GM04503 (cell line): ENCODE data around the gene SLC12A7.
"Not testable (repeated sequence)": the region's sequence is repeated elsewhere in the genome, so short reads cannot be mapped to it uniquely, and the experiment has no call there.

Source experiments
- DNase-seq: peaks from one replicate; pipeline ENCODE4 v3.0.0-alpha.2; 2012; ENCODE audit warnings: low read depth

The SLC12A7 gene

GRCh38 chr5:1140818-1141189 is 28.9 kb upstream of the SLC12A7 start:
- DNase-seq: no peak

GRCh38 chr5:1140171-1140817 is 28.4 kb upstream of the SLC12A7 start:
- DNase-seq: no peak

- DNase-seq: no peak
Measured at GRCh38 chr5:1139331-1140170, 27.7 kb upstream of the SLC12A7 start.

DNA sequence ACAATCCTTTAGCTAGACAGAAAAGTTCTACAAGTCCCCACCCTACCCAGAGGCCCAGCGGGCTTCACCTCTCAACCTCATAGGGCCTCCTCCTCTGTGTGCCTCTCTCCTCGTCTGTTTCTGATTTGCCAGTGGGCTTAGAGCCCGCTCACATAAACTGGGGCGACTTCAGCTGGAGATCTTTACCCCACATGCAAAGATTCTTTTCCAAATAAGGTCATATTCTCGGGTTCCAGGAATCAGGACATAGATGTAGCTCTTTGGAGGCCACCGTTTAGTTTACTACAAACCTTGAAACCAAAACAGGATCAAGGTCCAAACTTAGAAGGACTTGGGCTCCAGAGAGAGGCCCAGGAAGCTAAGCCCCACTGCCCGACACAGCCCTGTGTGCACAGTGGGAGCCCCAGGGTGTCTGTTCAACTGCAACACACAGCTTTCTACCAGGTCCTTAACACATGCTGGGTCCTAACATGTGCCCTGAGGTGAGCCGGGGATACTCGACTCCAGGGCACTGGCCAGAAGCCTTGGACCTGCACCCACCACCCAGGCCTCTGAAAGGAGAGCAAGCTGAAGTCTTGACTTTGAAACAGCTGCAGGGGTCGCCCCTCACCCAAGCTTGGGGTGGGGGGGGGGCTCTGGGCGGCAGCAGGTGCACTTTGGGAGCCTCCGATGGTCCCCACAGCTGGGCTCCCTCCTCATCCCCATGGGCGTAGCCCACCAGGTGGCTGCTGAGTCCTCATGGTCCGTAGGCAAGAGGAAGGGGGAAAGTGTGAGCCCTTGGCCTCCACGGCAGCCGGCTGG is 26.8 kb upstream of the SLC12A7 start:
- DNase-seq: no peak

- no peak for DNase-seq
Measured at GRCh38 chr5:1137567-1138444, 25.9 kb upstream of the SLC12A7 start.

- DNase-seq: no peak
Measured at GRCh38 chr5:1136814-1137213, 25.0 kb upstream of the SLC12A7 start.

GRCh38 chr5:1135696-1136525 is 24.0 kb upstream of the SLC12A7 start:
- DNase-seq: no peak

DNA sequence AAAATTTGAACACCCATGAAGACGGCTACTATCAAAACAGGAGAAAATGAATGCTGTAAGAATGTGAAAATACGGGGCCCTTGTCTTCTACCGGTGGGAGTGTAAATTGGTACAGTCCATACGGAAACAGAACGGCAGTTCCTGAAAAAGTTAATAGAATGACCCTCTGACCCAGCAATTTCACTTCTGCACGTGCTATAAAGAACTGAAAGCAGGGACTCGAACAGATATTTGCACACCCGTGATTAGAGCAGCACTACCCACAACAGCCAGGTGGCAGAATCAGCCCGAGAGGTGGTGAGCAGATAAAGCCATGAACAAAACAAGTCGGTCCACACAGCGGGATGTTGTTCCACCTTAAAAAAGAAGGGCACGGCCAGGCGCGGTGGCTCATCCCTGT is 22.6 kb upstream of the SLC12A7 start:
- DNase-seq: no peak

GRCh38 chr5:1133510-1134201 is 21.8 kb upstream of the SLC12A7 start:
- no peak for DNase-seq

DNA sequence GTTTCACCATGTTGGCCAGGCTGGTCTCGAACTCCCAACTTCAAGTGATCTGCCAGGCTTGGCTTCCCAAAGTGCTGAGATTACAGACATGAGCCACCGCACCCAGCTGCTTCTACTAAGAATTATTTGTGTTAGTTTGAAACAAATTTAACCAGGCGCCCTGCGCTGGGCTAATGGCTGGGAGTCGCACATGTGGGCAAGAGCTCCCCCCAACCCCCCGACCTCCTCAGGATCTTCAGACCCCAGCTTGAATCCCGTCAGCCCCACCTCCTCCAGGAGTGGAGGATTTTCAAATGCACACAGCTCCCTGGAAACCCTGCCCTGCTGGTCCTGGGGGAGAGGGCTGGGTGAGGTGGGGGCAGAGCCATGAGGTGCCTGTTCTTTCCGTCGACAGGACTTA is 21.2 kb upstream of the SLC12A7 start:
- no peak for DNase-seq

DNA sequence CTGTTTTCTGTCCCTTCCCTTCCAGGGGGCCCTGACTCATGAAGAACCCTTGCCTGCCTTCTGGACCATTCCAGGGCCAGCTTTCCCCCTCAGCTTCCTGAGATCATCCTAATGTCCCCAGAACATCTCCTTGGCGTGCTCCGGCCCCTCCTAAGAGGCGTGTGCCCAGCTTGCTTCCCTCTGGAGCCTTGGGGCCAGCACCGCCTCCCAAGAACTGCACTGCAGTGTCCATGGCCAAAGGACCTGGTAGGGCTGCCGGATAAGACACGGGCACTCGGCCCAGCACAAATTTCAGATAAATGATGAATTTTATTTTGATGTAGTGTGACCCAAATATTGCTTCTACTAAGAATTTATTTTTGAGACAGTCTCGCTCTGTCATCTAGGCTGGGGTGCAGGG is 20.7 kb upstream of the SLC12A7 start:
- no peak for DNase-seq

DNA sequence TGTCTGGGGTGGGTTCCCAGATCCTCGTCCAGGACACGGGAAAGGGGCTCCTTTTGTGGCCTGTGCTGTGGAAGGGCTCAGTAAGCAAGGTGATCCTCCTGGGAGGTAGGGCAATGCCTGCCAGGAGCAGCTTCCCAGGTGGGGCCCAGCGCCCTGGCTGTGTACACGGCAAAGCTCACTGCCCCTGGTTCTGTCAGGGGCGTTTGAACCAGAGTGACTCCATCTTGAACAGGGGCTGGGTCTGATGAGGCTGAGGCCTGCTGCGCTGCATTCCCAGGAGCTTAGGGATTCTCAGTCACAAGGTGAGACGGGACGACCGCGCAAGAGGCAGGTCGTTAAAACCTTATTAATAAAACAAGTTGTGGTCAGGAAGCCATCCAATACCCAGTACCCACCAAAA is 19.9 kb upstream of the SLC12A7 start:
- DNase-seq: no peak

DNA sequence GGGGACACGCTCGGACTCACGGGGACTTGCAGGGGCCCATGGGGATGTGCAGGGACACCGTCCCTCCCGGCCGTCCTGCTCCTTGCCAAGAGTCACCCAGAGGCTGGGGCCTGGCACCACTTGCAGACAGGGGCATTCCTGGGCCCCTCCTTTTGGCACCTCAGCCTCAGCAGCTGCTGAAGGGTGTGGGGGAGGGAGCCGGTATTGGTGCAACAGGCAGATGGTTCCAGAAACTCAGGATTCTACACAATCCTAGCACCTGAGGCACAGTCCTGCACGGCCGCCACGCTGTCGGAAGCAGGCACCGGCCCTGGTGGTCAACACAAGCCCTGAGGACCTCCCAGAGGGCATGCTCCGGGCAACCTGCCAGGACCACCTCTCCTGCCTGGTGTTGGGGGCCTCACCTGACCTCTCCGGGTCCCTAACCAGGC is 19.3 kb upstream of the SLC12A7 start:
- DNase-seq: no peak

GRCh38 chr5:1130218-1130946 is 18.5 kb upstream of the SLC12A7 start:
- no peak for DNase-seq

GRCh38 chr5:1129711-1130055 is 17.8 kb upstream of the SLC12A7 start:
- no peak for DNase-seq

- no peak for DNase-seq
Measured at GRCh38 chr5:1128977-1129710, 17.3 kb upstream of the SLC12A7 start.

DNA sequence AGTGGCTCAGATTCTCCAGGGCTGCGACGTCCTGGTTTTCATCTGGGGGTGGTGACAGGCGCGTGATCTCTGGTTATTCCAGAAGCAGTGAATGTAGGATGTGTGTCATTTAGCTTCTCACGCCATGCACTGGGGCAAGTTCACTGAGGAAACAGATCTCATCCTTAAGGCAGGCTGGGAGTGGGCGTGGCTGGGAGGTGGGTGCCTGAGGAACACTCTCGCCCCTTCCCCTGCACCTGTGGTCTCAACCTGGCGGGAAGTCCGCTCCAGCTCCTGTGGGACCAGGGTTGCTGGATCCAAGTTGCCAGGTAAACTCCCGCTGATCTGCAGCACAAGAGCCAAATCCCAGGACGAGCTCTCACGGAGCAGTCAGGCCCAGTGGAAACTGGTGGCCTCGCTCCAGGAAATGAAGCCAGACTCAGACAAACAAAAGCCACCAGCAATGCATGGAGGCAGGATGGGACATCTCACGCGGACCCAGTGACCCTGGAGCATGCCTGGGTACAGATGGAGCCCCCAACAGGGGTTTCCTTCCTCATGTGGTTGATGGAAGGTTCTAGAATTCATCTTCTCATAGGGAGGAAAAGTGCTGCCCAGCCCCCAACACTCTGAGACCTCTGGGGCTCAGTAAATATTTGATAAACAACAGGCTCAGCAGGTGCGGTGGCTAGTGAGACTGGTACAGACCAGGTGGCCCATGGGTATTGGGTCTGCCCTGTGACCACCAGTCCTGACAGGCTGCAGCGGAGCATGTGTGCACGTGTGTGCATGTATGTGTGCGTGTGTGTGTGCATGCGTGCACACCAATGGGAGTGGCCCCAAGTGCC is 16.3 kb upstream of the SLC12A7 start:
- DNase-seq: no peak

DNA sequence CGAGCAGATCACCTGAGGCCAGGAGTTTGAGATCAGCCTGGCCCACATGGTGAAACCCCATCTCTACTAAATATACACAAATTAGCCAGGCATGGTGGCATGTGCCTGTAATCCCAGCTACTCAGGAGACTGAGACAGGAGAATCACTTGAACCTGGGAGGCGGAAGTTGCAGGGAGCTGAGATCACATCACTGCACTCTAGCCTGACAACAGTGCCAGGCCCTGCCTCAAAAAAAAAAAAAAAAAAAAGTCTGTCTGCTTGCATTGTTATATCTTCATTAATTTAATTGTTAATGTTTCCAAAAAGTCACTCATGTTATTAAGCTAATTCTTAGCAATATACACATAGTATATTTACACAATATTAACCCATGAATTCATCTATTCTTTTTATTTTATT is 13.8 kb upstream of the SLC12A7 start:
- not testable (repeated sequence) for DNase-seq
